ENCODE data around the gene RUNX2.
A peak's percentile ranks its signal among the peaks of the same experiment; 100 is the strongest.

Gene RUNX2

DNA sequence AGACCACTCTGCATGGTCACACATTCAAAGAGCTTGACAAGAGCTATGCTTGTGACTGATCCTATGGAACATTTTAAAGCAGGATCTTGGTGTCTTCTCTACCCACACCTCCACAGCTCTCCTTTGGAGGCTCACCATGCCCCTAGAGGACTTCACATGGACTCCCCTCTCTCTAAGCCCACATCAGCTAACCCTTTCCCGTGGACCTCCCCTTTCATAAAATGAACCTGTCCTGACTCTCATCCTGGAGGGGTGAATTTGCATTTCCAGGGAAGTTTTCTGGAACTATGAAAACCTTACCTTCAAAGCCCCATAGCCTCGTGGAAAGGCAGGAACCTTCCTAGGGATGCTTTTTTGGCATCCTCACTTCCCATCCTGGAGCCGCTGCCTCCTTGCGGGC is 234.0 kb downstream of the RUNX2 start:
- no peak for DNase-seq

DNA sequence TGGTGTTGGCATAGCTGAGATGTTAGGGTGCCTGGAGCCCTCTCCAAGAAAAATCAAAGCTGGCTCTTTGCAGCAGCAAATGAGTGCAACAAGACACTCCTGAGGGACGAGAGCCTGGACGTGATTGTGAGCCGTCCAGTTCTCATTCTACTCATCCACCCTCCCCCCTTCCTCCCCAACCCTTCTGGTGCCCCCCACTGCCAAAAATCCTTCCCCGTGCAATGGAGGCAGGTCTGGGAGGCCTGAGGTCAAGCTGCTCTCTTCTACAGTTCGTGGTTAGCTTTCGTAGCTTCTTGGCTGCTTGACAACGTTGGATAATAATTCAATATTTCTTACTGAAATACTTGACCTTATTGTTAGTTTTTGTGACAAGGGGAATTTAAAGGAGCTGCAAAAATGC is 234.9 kb downstream of the RUNX2 start:
- DNase-seq: peak; percentile 54

DNA sequence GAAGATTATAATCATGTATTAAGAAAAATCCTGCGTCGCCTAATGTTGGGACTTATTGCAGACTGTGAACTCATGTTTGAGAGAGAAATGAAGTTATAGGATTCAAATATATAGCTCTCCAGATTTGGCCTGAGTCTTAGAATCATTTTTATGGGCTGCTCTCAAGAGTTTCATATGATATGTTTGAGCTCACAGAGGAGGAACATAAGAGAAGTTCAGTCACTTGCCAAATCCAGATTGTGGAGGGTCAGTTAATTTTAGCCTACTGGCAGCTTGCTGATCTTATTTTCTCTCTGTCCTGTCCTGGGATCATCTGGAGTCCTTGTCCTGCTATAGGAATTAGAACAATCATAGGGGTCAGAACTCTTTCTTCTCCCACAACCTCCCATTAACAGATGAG is 235.7 kb downstream of the RUNX2 start:
- DNase-seq: no peak

DNA sequence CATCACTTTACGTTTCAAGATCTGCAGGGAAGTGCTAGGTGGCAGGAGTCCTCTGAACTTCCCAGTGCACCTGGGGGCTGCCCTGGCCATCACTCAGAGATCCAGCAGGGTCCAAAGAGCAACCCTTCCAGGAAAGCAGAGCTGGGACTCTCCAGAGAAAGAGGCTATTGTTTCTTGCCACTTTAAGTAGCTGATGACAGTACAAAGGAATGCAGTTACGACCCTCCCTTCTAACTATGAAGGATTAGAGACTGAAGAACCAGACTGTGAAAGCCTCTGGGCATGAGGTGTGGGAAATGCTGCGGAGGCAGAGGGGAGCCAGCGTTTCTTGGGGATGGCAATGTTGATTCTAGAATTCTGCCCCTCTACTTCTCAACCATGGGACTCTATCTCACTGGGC is 238.8 kb downstream of the RUNX2 start:
- peak; percentile 53 for DNase-seq

DNA sequence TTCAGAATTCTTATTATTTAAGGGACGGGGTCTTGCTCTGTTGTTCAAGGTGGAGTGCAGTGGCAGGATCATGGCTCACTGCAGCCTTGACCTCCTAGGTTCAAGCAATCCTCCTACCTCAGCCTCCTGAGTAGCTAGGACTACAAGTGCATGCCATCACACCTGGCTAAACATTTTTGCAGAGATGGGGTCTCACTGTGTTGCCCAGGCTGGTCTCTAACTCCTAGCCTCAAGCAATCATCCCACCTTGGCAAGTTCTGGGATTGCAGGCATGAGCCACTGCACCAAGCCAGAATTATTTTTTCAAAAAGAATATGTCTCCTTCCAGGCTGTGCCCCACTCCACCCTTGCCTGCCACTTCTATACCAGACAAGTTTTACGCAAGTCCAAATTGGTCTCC is 239.7 kb downstream of the RUNX2 start:
- no peak for DNase-seq

DNA sequence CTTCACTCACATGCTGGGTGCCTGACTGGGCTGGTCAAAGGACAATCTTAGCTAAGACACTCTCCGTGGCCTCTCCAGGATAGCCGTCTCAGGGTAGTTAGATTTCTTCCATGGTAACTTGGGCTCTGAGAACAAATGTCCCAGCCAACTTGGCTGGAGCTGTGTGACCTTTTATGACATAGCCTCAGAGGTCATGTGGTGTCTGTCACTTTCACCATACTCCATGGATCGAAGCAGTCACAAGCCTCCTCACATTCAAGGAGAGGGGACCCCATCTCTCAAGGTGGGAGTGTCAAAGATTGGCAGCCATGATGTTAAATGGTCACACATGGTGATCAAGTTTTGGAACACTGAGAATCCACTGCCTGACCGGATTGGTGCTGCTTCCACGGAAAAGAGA is 240.5 kb downstream of the RUNX2 start:
- no peak for DNase-seq

DNA sequence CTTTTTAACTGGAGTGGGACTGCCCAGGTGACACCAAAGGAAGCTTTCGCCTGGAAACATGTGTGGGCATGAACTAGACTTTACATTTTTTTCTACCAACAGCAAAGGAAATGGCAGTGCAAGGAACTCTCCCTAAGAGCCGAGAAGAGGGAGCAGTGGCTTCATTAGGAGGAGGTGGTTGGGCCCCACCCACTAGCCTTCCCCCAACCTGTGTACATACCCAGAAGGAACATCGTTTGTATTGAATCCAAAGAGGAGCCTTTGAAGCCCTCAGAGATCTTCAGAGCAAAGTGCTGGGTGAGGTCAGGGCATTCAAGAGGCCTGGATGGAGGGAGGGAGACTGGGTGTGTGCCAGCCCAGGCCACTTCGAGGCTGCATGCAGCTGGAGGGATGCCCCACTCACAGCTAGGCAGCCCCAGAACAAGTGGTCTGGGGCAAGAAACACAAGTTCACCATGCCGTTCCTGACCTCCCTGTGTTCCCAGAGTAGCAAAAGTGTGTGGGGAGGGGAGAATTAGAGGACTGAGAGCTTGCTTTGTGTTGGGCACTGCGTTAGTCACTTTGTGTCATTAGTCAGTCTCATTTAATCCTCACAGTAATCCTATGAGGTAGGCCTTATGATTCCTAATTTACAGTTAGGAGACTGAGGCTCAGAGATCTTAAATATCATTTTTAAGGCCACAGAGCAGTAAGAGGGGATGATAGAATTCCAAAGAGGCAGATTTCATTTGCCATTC is 241.2 kb downstream of the RUNX2 start:
- DNase-seq: no peak

DNA sequence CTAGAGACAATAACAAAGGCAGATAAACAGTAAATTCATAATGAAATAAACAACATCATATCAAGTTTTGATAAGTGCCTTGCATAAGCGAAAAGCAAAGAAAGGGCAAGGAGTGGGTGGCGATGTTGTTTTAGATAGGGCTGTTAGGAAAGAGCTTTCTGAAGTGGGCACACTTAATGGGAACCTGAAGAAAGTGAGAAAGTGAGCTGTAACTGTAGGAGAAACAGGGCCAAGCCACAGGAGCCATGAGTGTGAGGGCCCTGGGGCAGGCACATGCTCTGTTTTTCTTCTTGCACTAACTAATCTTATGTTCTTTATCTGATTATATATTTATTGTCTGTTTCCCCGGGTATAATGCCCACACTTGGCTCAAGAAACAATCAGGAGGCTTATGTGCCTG is 243.0 kb downstream of the RUNX2 start:
- DNase-seq: no peak

DNA sequence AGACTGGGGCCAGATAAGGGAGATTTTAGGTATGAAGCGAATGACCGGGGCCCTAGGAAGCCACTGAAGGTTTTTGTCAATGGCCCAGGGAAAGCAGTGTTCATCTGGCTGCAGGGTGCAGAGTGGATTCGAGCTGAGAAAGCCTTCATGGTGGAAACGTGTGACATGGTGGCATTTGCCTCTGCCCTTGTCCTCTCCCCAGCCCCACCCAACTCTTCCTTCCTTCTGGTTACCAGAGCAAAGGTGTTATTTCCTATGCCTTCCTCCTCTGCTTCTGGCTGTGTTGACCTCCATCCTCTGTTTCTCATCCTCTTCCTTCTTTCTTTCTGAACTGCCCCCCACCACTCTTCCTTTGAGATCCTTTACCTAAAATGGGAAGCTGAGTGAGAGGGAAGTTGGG is 244.7 kb downstream of the RUNX2 start:
- DNase-seq: no peak

DNA sequence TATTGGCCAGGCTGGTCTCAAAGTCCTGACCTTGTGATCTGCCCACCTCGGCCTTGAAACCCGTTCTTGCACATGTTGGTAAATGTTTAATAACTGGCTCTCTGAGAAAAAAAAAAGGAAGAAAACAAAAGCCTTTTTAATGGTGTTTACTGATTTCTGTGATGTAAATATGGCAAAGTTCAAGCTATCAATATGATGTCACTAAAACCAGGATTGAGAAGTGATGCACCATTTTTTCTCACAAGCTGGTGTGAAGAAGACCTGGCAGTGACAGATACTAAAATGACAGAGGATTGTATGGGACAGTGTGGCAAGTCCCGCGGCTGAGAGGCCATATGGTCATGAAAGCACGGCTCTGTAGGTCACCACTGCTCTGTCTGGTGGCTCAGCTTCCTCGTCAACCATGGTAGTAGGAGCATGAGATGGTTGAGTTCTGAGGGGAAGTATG is 245.9 kb downstream of the RUNX2 start:
- no peak for DNase-seq

DNA sequence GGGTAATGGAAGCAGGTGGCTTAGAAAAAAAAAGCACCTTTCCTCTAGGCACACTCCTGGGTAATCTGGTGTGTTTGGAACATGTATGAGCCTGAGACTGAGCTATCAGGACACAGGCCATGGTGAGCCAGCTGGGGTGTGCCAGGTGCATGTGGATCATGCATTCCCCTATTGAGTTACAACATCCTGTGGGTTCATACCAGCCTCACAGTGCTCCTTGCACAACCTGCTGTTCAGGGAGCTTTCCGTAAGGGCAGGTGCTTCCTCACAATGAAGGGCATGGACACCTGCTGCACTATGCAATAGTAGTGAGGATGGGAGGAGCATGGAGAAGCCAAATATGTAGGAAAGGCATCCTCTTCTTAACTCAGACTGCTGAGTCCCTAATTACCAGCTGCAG is 246.8 kb downstream of the RUNX2 start:
- no peak for DNase-seq

DNA sequence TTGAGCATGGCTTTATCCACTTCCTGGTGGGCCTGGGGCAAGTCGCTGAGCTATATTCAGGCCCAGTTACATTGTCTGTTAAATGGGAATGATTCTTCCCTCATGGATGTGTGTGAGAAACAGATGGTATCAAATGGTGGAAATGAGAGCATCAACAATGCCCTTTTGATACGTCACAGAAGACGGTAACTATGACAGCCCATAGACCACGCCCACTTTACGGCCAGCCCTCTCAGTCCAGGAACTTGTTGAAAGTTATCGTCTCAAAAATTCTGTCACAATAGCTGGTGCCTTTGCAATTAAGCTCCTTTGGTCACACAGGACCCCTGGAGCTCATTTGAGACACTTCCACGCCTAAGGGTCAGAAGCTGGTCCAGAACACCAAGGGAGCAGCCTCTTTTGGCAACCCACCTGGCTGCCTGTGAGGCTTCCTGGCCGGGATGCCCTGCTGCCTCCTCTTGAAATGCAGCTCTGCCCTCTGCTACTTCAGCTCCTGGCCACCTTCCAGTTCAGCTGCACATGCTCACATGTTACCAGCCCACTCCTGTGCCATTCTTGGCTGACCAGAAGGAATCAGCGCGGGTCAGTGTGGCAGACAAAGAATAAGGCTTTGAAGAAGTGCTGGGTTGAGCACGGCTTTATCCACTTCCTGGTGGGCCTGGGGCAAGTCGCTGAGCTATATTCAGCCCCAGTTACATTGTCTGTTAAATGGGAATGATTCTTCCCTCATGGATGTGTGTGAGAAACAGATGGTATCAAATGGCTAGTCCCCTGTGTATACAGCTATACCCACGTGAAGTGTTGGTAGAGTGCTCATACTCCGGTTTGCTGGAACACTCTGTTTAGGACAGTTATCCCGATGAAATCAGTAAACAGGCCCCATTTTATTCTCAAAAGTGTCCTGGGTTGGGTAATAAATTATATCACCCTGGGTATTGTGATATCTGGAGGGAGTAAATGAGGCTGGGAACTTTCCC is 248.8 kb downstream of the RUNX2 start:
- no peak for DNase-seq

DNA sequence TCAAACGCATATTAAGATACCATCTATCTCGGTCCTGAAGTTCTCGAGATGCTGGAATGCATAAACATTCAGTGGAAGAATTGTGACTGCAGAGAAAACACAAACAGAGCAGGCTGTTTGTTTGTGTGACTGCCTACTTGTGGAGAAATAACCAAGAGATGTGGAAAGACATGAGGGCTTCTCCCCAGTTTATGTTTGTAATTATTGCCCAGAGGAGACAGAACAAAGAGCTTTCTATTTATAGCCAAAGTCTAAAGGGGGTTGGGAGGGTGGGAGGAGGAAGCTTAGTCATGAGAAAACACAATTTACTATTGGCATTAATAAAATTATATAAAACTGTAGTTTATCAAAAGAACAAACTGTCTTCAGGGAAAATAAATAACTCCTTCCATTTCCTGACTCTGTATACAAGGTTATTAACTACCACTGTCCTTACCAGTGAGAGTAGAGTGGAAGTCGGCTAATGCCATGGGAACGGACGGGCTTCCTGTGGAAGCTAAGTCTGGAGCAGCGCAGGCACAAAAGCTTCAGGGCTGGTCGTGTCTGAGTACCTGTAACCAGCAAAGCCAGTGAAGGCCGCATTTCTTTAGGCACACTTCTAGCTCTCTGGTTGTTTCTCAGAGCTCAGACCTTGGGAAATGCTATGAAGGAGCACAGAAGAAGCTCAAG is 249.8 kb downstream of the RUNX2 start:
- DNase-seq: peak; percentile 38

DNA sequence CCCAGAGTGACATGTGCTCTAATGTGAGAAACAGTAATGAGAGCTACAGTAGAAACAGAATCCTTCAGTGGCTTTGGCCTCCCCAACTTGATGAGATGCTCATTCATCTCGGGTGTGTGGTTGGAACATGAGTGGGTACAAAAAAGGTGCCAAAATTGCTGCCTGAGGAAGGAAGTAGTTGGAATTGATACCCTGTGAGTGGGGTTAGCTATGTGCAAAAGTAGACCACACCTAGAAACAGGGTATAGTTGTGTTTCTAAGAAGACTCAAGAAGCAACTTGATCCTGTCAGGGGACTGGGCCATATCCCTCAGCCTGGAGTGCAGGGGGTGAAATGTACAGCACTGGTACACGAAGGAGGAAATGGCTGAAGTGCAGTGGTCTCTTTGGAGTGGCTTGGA is 256.0 kb downstream of the RUNX2 start:
- no peak for DNase-seq

DNA sequence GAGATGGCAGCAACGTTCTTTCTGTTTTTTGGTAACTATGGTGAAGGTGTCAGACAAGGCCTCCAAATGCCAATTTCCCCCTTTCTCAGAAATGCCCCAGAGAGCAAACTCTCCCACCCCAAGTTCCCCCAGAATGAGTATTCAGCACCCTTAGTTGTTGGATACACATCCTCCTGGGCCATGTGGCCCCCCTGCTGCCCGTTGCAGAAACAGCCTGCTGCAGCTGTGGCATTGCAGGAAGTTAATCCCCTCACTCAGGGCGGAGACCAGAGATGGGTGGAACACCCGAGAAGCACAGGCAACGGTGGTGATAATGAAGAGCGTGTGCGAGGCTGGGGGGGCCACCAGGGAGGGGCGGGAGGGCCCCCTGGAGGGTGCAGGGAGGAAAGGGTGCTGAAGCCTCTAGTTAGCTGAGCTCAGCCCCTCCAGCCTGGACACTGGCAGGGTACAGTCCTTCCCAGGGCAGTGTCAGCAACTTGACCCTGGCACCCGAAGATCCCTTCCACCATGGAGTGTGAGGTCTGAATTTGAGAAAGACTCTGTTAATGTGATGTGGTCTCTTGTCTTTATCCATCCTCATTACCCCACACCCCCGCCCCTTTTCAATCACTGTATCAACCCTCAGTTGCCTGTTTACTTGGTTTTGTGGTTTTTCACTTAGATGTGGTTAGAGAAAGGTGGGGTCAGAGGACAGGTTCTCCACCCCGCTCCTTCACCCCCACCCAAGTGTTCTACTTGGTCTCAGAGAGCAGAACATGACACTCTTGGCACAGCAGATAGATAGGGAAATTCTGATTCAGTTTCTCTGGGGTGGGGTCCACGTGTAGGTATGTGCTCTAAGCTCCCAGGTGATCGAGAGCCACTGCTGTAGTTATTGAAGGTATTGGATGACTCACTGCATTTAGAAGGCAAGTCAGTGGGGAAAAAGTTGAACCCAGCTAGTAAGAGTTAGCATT is 258.4 kb downstream of the RUNX2 start:
- no peak for DNase-seq

DNA sequence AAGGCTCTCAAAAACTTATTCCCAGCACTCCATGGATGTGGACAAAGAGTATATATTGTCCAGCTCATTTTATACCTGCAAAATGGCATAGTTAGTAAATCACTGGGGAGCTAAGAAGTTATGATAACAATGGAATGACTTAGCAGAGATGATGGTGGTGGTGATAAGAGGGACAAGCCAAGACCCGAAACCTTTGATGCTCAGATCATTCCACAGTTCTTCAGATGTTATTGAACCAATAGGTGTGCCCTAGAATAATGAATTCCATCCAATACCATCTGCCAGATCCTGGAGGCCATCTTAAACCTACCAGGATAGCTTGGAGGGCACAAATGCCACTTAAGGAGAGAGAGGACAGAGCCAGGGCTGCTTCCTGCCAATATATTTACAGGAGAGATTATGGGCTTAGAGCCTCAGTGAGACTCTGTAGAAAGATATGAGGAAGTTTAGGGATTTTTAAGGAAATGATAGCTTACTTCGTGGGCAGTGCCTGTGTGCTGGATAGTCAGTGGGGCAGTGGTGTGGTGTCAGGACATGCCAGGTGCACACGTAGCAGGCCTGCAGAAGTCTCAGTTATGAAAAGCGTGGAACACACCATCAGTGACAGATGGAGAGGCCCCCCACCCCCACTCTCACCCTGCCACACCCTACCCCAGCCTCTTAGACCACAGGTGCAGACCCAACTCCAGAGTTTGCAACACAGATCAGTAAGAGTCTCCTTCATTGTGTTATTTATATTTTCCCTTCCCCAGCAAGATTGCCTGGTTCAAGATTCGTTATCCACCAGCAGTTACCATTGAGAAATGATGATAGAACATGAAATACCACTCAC is 259.3 kb downstream of the RUNX2 start:
- no peak for DNase-seq

DNA sequence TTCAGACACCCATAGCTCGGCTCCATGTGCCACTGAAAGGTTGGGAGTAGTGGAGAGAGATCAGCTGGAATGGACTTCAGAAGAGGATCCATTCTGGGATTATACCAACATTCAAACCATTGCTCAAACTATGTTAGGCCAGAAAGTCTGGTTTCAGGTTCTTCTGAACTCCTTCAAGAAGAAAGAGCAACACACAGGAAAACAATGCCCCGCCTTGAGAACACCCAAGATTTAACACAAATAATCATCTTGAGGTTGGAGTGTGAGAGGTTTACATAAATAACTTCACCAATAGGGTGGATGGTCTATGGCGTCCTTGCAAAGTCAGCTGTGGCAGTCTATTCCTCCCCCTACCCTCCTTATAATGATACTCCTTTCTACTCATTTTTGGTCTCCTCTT is 261.2 kb downstream of the RUNX2 start:
- DNase-seq: no peak

DNA sequence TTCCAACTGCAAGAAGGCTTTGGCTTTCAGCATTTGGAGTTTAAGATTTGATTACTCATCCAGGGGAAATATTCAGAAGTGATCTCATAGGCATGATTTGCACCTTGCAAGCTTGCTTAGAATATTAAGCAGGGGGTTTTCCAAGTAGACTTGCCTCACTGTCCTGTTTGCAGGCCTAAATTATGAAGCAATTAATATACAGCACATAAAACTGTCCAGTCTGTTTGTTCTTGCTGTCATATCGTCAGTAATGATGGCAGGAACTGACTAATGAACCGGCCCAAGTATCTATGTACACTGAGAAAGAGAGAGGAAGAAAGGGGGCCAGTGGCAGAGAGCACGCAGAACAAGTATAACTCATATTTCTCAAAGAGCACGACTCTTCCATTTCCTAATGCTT is 262.1 kb downstream of the RUNX2 start:
- peak; percentile 95 for DNase-seq

DNA sequence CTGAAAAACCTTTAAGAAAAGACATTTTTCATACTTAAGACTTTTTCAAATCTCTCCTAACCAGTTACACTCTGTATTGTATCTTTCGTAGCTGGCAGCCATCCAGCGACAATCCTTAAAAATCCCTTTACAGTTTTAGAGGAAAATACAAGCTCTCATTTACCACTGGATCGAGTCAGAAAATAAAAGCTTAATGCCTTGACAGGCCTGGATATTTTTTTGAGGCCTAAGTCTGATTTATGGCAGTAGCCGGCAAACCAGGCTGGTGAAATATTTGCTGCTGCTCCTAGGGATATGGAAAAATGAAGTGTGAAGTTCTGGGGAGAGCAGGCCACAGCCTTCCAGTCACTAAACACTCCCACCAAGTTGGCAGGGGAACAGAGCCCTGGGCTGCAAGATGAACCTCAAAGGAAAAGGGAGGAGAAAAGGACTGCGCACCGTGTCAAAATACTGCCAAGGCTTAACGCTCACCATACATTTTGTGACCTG is 262.6 kb downstream of the RUNX2 start:
- peak; percentile 90 for DNase-seq

DNA sequence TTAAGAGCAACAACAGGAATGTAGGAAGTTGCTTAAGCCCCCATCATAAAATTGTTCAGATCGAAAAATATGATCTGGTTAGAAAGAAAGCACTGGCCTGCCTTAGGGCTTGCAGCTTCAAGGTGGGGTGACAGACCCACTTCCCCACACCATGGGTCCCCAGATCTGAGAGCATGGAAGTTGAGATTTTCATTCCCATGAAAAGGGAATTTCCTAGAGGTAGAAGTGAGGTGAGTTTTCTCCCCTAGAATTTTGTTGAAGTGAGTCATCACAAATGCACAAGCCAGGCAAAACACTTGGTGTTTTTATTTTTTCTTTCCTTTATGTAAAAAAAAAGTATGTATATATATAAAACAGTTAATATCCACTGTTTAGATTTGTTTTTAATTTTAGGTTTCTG is 263.2 kb downstream of the RUNX2 start:
- peak; percentile 21 for DNase-seq

DNA sequence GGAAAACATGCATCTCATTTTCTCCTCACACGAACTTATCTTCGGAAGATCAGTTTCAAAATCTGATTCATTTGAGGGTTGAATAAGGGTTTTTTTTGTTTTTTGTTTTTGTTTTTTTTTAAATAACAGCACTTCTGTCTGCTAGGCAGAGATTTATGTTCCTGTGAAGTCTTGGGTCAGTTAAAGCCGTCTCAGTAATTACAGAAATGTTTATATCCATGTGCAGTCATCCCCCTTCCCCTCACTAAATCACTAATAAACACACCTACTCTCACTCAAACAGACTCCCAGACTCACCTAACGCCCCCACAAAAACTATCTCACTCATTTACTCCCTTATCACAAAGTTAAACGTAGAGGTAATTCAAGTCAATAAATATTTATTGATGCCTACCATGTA is 263.8 kb downstream of the RUNX2 start:
- DNase-seq: no peak

All from fibroblast of skin of abdomen (primary cell).